ENCODE data around the gene DRC7.
"Not testable (repeated sequence)": the region's sequence is repeated elsewhere in the genome, so short reads cannot be mapped to it uniquely, and the experiment has no call there.

GRCh38 chr16:57746316-57746715, 51.7 kb downstream of the DRC7 start:
- not testable (repeated sequence) for TF ChIP-seq CTCF (IDR thresholded peaks at IDR 0.05); POLR2AphosphoS5 (IDR thresholded peaks at IDR 0.05; ENCODE audit: low read depth, low read length)
